GM21381 (cell line): Measurements from ENCODE around the gene C10orf88.
A peak's percentile ranks its signal among the peaks of the same experiment; 100 is the strongest.

Experiments used
- ATAC-seq: cut with Tn5 transposase; IDR thresholded peaks from one replicate; pipeline ENCODE4 v1.9.1; 2021; ENCODE audit warnings: mild to moderate bottlenecking, moderate library complexity; ENCODE audit not compliant: unreplicated experiment

The C10orf88 gene, protein sequence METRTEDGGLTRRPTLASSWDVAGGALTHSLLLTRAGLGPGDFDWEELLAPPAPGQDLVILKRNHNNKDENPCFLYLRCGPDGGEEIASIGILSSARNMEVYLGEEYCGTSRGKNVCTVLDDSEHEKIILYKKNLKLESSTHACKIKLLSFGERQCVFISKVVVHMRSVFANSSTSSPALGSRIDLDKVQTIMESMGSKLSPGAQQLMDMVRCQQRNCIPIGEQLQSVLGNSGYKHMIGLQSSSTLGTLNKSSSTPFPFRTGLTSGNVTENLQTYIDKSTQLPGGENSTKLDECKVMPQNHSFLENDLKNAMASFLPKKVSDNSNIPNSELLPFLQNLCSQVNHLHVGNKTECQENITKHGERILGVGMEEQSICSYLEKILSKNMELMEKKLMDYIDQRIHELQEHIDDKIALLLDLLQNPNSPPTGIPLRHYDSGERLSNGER

GRCh38 chr10:122953902-122954730 is at the start of gene C10orf88:
Gene C10orf88 (minus strand): TSS chr10:122954227. CDS start chr10:122954178, 49 bp downstream.
- peak; percentile 99 for ATAC-seq

DNA sequence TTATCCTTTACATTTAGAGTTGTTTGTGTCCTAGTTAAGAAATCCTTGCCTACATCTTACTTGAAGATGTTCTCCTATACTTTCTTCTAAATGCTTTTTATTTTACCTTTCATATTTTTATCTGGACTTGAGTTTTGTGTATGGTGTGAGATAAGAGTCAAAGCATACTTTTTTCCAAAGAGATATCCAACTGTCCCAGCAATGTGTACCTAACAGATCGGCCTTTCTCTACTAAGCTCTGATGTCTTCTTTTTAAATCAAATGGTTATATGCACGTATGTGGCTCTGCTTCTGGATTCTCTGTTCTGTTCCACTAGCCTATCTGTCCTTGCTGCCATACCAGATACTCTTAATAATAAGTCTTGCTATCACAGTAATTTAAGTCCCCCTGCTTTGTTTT is 47.3 kb upstream of the C10orf88 start:
- ATAC-seq: no peak

- ATAC-seq: no peak
These were observed 46.1 kb upstream of the C10orf88 start for GRCh38 chr10:123000155-123000554.

DNA sequence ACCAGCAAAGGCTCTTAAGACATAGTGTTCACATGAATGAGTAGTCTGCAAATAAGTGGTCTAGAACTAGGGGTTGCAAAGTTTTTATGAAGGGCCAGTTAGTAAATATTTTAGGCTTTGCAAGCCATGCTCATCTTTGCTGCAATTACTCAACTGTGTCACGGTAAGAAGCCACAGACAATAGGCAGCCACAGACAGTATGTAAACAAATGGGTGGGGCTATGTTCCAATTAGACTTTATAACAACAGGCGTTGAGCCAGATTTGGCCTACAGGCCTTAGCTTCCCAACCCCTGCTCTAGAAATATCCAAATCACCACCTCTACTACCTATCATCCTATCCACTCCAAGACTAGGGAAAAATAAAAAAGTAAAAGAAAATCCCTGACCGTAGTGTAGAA is 45.3 kb upstream of the C10orf88 start:
- ATAC-seq: no peak

DNA sequence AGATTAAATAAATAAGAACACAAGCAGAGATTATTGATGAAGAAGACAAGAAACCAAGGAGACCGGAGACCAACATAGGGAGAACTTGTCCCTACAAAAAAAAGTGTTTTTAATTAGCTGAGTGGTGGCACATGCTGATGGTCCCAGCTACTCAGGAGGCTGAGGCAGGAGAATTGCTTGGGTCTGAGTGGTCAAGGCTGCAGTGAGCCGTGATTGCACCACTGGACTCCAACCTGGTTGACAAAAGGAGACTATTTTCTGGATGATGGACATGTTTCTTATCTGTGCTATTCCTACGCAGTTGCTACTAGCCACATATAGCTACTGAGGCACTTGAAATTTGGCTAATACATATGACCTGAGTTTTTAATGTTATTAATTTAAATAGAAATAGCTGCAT is 44.9 kb upstream of the C10orf88 start:
- no peak for ATAC-seq

DNA sequence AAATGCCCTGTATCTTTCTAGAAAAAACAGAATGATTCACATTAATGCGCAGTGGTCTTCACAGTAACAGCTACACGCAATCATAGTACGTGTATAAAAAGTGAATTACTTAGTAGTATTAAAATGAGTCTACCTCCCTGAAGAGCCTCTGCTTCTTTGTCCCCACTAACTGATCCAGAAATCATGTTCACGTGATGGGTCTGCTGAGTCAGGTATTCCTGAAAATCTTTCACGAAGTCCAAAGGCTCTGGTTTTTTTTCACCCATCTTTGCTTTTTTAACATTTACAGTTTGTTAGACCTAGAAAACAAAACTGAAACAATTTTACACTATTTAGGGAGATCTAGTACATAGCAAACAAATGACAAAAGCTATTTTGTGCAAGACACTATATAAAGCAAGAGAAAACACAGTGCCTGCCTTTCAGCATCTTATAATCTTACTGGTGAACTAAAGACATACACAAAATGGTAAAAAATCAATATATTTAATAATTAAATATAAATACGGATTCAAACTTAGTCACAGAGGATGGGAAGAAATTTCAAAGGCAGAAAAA is 44.4 kb upstream of the C10orf88 start:
- no peak for ATAC-seq

DNA sequence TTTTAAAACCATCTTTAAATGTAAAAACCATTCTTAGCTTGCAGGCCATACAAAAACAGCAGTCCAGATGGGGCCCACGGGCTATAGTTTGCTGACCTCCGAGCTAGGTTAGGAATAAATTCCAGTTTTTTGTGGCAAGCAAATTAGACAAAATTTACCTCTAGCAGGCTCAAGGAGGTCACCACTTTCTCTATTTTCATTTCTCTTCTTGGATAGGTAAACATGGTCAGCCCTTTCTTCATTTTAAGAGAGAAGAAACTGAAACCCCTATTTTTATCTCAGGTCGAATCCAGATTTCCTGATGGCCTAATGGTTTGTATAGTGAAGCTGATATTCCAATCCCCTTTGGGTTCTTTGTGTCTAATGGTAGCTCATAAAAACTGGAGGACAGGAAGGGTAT is 43.8 kb upstream of the C10orf88 start:
- ATAC-seq: no peak

DNA sequence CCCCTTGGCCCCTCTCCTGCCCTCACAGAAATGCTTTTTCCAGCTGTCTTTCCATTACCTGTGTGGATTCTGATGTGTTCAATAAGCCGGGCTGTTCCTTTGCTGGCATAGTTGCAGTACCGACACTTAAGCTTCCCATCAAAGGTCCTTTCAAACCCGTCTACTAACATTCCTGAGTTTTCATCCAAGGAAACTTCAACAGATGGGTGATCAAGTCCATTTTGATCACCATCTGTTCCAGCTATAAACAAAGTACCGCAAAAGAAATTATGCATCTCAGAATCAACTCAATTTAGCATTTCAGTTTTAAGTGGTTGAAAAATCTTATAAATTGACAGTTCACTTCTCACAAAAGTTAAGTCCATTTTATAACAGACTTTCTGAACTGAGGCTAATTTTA is 41.9 kb upstream of the C10orf88 start:
- no peak for ATAC-seq

DNA sequence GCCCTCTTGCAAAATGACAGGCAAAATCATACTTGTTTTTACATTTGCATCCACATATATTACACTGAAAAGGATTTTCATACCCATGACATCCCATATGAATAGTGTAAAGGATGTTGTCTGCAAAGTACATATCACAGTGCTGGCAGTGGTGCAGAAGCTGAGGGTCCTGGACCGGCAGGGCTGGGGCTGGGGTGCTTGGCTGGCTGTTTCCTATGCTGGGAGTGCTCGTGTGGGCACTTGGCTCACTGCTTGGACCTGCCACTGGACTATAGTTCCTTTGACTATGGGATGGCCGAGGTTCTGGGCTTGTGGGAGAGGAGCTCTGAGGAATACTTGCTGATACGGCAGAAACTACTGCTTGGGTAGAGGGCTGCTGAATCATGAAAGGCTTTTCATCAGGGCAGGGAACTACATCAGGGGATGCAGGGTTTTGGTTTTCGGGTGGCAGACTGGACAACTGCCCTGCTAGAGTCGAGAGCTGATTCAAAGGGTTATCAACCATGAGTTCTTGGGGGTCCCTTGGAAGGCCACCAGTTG is 39.8 kb upstream of the C10orf88 start:
- ATAC-seq: no peak

GRCh38 chr10:122992031-122992585 is 38.1 kb upstream of the C10orf88 start:
- no peak for ATAC-seq

DNA sequence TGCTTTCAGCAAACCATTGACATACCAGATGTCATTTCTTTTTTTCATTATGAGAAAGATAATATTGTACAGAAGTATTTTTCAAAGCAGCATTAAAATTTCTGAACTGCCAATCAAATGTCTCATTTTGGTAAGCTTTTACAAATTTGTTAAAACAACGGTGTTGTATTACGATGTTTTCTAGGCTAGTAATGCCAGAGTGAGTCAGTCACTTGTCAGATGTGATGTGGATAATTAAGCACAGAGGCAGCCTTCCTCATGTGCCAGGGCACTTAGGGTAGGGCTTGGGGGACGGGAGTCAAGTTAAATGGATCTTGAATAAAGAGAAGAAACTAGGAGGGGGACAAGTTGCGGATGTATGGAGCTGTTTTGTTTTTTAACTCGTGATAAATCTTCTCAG is 36.3 kb upstream of the C10orf88 start:
- ATAC-seq: no peak

DNA sequence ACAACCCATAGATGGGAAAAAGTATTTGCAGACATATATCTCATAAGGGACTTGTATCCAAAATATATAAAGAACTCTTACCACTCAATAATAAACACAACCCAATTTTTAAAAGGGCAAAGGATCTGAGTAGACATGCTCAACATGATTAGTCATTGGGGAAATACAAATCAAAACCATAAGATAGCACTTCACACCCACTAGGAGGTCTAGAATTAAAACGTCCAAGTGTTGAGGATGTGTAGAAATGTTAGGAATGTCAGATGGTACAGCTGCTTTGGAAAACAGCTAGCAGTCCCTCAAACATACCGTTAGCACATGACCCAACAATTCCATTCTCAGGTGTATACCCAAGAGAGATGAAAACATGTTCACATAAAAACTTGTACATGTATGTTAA is 34.5 kb upstream of the C10orf88 start:
- no peak for ATAC-seq

- ATAC-seq: no peak
These were observed 32.3 kb upstream of the C10orf88 start for GRCh38 chr10:122986335-122986734.

DNA sequence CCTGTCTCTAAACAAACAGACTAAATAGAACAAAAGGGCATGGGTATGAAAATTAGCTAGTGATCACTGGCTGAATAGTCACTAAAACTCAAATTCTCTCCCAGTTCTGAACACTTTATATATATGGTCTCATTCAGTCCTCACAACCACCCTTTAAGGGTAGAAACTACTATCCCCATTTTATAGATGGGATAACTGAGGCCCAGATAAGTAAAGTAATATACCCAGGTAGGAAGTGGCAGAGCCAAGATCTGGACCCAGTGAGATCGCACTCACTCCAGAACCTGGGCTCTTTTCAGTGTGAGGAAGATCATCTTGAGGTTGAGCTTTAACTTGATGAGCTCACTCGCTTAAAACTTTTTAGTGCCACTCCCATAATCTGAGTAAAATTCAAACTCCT is 30.7 kb upstream of the C10orf88 start:
- ATAC-seq: no peak

DNA sequence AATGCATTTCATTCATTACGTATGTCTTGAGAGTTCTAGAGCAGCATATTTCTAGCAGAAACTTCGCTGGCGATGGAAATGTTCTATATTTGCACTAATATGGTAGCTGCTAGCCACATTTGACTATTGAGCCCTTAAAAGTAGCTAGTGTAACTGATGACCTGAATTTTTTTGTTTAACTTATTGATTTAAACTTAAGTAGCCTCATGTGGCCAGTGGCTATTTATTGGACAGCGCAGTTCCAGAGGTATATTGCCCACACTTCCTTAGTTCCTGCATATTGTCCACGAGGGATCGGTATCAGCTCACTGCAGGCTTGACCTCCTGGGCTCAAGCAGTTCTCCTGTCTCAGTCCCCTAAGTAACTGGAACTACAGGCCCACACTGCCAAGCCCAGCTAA is 29.9 kb upstream of the C10orf88 start:
- no peak for ATAC-seq

- ATAC-seq: no peak
These were observed 27.0 kb upstream of the C10orf88 start for GRCh38 chr10:122981066-122981464.

- ATAC-seq: peak; percentile 96
These were observed 26.4 kb upstream of the C10orf88 start, which contains the start of gene PSTK for GRCh38 chr10:122980209-122981065. Gene PSTK (plus strand): TSS chr10:122980401. CDS start chr10:122980480, 79 bp downstream.

GRCh38 chr10:122974543-122975064 is 20.6 kb upstream of the C10orf88 start:
- ATAC-seq: no peak

GRCh38 chr10:122974023-122974422 is 20.0 kb upstream of the C10orf88 start:
- no peak for ATAC-seq

DNA sequence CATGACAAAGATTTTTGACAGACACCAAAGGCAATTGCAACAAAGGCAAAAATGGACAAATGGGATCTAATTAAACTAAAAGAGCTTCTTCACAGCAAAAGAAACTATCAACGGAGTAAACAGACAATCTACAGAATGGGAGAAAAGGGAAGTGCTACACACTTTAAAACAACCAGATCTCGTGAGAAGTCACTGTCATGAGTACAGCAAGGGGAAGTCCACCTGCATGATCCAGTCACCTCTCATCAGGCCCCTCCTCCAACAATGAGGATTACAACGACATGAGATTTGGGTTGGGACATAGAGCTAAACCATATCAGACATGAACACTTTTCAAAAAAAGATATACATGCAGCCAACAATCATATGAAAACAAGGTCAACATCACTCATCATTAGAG is 14.7 kb upstream of the C10orf88 start:
- no peak for ATAC-seq
